GM21825 (cell line): Measurements from ENCODE around the gene PPM1M.
A peak's percentile ranks its signal among the peaks of the same experiment; 100 is the strongest.

Experiments used
- ATAC-seq: cut with Tn5 transposase; IDR thresholded peaks from one replicate; pipeline ENCODE4 v1.9.1; 2021; ENCODE audit warnings: mild to moderate bottlenecking, moderate library complexity; ENCODE audit not compliant: unreplicated experiment

Gene PPM1M

DNA sequence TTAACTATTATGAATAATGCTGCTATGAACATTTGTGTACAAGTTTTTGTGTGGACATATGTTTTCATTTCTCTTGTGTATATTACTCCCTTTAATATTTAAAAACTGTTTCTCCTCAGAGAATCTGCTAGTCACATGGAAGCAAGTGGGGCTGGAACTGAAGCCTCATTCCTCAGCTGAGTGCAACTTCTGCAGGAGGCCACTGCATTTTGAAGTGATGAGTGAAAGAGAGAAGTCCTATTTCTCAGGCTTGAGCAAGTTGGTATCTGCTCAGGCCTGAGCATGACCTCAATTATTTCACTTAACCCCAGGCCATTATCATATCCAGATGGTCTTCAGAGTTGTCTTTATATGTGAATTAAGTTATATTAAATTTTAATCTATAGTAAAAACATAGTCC, 31.7 kb upstream of the PPM1M start:
- ATAC-seq = no peak

- ATAC-seq = no peak
Observed at GRCh38 chr3:52215351-52215750, 30.2 kb upstream of the PPM1M start.

GRCh38 chr3:52216585-52217408, 28.8 kb upstream of the PPM1M start:
- ATAC-seq = no peak

- ATAC-seq = no peak
Observed at GRCh38 chr3:52217409-52217805, 28.2 kb upstream of the PPM1M start.

DNA sequence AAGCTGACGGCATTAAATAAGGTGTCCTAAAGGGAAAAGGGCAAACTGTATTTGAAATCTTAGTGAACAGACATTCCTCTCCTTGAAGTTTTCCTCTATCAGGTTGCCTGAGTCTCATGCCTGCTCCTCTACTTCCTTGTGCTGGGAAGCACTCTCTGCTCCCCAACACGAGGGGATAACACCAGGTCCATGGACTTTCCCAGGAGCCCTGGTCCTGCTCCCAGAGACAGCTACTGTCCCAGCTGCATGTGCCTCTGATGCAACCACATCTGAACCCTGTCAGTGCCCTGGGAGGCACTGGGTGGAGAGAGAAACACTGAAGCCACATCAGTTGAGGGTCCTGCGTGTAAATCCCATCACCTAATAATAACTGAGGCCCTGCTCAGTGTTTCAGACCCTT, 27.5 kb upstream of the PPM1M start:
- no peak for ATAC-seq

DNA sequence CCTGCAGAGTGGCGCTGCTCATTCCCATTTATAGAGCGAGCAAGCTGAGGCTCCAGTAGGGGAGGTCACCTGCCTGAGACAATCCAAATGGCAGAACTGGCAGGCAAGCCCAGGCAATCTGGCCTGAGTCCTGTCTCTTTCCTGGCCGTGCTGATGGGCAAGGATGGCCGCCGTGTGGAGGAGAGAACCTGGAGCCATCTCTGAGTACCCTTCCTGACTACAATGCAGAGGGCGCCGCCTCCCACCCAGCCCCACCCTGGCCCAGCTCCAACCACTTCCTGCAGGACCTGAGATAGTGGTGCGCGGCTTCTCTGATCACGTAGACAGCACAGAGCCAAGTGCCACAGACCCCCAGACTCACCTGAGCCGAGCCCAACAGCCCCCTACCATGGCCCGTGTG, 27.1 kb upstream of the PPM1M start:
- ATAC-seq = no peak

DNA sequence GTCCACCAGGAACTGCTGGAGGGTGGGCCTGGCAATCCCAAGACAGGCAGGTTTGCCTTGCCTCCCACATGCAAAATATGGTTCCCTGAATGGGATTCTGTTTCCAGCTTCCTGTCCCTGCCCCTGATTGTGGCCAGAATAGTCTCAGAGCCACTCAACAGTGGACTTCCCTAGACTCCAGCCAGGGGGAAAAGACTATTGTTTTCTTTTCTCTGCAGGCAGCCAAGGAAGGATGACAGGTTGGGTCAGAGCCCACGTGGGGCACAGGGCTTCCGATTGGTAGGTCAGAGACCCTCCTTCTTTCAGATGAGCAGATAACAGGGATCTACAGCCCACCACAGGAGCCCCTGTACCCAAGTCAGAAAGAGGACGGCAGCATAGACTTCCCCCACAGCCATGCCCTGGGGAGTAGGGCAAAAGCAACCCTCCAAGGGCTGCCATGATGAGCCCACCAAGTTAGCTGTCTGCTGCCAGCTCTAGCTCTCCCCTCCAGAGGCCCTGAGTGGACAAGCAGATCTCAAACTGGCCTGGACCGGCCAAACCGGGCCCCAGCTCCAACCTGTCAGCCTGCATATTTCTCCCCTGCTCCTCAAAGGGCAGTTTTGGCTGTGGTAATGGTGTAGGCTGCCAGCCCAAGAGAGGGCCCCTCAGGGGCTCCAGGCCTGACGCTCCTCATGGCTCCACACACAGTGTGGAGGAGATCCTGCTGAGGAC, 26.5 kb upstream of the PPM1M start:
- no peak for ATAC-seq

DNA sequence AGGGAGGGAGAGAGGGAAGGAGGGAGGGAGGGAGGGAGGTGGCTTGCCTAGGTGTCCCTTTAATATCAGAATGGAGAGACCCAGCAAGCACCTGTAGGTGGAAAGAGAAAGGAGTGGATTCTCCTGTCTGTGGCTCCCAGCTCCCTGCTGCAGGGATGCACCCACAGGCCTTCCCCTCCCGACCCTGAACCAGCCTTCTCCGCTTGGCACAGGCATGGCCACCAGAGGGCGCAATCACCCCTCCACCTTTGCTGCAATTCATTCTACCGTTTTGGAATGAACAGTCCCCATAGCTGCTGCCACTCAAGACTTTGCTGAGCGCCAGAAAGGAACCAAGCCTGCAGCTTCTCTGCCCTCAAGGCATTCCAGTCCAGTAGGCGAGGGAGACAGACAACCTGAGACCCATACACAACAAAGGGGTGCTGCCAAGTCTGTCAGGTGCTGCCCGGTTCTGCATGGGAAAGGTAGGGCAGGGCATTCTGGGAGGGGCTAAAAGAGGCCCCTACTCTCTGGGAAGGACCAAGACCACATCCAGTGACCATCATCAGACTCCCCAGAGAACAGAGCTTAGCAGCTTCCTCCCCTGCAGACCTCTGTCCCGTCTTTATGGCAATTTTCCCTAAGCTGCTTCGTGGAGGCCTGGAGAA, 25.1 kb upstream of the PPM1M start:
- no peak for ATAC-seq

DNA sequence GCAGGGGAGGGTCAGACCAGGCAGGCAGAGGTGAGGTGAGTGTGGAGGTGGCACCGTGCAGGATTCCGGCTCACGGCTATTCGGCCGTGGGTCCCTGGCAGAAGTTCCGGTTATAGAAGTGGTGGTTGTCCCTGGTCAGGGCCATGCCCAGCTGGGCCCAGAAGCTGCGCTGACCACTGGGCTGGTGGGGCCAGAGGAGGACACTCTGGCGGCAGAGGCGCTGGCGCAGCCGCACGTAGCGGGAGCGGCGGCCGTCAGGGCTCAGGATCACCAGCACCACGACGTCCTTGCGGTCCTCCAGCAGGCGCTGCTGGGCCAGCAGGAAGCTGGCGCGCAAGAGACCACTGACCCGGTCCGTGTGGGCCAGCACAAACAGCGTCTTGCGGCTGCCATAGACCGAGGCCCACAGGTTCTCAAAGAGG, 24.4 kb upstream of the PPM1M start:
- ATAC-seq = no peak

DNA sequence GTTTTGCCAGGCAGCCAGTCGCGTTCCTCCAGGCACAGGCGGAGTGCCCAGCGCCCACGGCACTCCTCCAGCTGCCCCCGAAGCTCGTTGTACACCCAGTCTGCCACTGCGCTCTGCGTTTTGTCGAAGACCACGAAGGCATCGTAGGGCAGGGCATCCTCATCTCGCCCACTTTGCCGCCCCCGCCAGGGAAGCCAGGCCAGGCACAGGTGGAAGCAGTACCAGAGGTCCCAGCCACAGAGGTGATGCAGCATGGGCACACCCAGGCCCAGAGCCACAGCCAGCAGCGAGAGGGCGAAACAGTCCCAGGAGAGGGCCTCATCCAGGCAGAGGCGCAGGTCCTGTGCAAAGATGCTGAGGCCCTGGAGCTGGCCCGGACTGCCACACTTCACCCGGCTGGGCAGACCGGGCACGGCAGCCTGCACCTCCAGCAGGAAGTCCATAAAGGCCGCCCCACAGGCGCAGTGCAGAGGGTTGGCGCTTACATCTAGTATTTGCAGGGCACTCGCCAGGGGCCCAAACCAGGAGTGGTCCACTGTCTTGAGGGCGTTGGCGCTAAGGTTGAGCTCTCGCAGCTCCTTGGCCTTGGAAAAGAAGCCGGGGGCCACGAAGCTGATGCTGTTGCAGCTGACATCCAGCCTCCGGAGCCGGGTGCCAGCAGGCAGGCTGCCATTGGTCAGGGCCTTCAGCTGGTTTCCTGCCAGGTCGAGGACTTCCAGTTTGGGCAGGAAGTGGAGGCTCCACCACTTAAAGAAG, 23.8 kb upstream of the PPM1M start:
- no peak for ATAC-seq

DNA sequence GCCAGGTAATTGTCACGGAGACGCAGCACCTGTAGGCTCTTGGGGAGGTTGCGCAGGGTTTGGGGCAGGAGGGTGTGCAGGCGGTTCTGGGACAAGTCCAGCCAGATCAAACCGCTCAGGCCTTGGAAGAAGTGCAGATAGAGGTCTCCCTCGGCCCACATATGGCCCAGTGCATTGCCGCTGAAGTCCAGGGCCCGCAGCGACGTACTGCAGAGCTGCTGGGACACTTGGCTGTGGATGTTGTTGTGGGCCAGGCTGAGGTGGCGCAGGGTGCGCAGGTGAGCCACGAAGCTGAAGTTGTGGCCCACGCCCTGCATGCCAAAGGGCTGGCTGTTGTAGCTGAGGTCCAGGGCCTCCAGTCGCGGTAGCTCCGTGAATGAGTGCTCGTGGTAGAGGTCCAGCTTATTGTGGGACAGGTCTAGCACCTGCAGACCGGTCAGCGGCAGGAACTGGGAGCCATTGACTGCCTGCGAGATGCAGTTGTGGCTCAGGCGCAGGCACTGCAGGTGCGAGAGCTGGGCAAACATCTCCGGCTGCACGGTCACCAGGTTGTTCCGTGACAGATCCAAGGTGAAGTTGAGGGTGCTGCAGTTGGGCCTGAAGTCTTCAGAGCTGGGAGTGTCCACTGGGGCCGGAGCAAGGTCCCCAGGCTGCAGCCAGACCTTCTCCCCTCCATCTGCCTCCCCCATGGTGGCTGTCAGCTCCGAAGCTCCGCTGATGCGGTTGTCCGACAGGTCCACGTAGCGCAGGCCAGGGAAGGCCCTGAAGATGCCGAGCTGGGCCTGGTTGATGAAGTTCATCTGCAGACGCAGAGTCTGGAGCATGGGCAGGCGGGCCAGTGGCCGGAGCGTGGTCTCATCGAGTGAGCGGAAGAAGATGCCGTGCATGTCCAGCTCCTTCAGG, 23.0 kb upstream of the PPM1M start:
- ATAC-seq = no peak

GRCh38 chr3:52223449-52224408, 21.8 kb upstream of the PPM1M start:
- ATAC-seq = no peak

GRCh38 chr3:52225452-52226228, 19.9 kb upstream of the PPM1M start, which contains the start of gene TLR9:
TSS of gene TLR9 (minus strand) at chr3:52225645. CDS start at chr3:52225529, 116 bp downstream.
- peak; percentile 72 for ATAC-seq

DNA sequence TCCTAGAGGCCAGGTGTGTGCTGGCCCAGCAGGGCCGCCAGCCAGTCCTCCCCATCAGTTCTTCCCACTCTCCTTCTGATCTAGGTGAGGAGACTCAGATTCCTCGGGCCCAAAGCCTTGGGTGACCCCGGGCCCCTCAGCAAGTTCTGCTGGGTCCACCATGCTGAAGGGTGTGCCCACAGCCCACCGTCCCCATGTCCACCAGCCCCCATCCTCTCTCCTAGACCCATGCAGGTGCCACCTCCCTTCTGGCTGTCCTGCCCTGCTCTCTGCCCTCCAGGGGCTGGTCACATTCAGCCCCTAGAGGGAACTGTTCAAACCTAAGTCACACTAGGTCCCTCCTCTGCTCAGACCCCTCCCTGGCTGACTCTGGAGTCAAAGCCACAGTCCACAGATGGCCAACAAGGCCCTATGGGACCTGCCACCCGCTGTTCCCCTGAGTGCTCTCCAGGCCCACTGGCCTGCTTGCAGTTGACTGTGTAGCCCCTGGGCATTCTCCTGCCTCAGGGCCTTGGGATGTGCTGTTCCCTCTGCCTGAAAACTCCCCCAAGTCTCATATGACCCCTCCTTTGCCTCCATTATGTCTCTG, 19.2 kb upstream of the PPM1M start:
- no peak for ATAC-seq

GRCh38 chr3:52227117-52227516, 18.4 kb upstream of the PPM1M start:
- ATAC-seq = no peak

DNA sequence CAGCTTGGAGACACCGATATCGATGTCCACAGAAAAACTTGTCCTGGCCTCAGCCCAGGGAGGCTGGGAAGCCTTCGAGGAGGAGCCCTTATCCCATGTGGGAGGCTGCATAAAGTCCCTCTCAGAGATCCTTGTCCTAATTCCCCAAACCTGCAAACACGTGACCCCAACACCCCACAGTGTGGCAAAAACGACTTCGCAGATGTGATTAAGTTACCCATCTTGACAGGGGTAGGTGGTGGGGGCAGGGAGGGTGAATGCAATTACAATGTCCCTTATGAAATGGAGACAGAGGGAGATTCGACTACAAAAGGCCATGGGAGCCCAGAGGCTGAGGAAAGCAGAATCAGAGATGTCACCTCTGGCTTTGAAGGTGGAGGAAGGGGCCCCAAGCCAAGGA, 17.8 kb upstream of the PPM1M start:
- ATAC-seq = no peak

DNA sequence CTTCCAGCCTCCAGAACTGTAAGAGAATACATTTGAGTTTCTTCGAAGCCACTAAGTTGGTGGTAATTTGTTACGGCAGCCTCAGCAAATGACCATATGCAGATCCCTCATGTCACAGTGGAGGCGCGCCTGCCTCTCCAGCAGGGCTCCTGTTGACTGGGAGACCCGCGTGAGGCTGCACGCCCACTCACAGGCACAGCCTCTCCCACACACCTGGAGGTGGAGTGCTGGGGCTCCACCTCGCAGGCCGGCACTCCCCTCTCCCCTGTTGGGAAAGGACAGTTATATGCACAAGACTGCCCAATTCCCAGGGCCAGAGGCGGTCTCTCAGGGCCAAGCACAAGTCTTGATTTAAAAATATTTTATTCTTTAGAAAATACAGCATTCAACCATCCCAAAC, 17.3 kb upstream of the PPM1M start:
- ATAC-seq = no peak
